Mononuclear cell (primary cell): ENCODE results near the gene AMPD1. TPM values are rescaled to one million over a fixed set of nuclear protein-coding genes. Genes with fewer than 3 reads are reported as not detected.

Experiments
- H3K27me3 ChIP-seq: 2 replicates; pipeline ENCODE4 v1.6.0; 2011; ENCODE audit warnings: low read length, control low read depth; ENCODE audit not compliant: insufficient read depth
- H3K4me1 ChIP-seq: 2 replicates; pipeline ENCODE4 v1.5.1; 2011; ENCODE audit warnings: mild to moderate bottlenecking, low read length, control low read depth; ENCODE audit not compliant: insufficient read depth
- H3K4me3 ChIP-seq: 2 replicates; pipeline ENCODE4 v1.5.1; 2011; ENCODE audit warnings: mild to moderate bottlenecking, low read length, moderate library complexity
- H3K9me3 ChIP-seq: 2 replicates; pipeline ENCODE4 v1.5.1; 2011; ENCODE audit warnings: low read depth, mild to moderate bottlenecking, control low read depth, low read length
- total RNA-seq: library from RNA; depleted of rRNA; stranded (reverse); fragments of >200 nt; gene quantifications from one replicate; pipeline ENCODE4 v1.2.3, GENCODE V29; 2012

AMPD1 gene
- total RNA-seq, 1 donor: not detected

DNA sequence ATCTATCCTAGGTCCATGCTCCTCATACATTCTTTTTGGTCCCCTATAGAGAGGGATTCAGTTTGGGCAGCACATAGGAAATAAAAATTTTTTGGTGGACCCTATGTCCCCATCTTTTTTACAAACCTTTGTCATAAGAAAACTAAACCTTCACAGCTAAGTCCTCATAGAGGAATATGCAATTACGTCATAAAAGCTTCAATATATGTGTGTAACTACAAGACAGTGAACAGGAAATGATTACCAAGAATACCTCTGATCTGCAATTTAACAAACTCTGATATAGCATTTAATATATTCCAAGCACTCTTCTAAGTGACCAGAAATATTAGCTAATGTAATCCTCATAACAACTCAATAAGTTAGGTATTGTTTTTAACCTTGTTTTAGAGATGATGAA is 19.2 kb downstream of the AMPD1 start:
- Histone ChIP-seq H3K9me3 (no peaks in the 10 kb centered on the region), H3K4me1 (no peaks in the 10 kb centered on the region), H3K4me3 (no peak overlapping the region), H3K27me3 (peaks cover 10% of the 10 kb centered on the region)

DNA sequence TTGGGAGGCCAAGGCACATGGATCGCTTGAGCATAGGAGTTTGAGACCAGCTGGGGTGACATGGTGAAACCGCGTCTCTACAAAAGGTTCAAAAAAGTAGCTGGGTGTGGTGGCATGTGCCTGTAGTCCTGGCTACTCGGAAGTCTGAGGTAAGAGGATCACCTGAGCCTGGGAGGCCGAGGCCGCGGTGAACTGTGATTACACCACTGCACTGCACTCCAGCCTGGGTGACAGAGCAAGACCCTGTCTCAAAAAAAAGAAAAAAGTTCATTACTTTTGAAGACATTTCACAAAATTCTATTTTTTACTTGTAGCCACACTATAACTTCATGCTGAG is 23.4 kb downstream of the AMPD1 start:
- H3K27me3 ChIP-seq: peaks cover 16% of the 10 kb centered on the region
- H3K9me3 ChIP-seq: no peaks in the 10 kb centered on the region
- peaks cover 11% of the 10 kb centered on the region for H3K4me1 ChIP-seq
- H3K4me3 ChIP-seq: no peak overlapping the region

DNA sequence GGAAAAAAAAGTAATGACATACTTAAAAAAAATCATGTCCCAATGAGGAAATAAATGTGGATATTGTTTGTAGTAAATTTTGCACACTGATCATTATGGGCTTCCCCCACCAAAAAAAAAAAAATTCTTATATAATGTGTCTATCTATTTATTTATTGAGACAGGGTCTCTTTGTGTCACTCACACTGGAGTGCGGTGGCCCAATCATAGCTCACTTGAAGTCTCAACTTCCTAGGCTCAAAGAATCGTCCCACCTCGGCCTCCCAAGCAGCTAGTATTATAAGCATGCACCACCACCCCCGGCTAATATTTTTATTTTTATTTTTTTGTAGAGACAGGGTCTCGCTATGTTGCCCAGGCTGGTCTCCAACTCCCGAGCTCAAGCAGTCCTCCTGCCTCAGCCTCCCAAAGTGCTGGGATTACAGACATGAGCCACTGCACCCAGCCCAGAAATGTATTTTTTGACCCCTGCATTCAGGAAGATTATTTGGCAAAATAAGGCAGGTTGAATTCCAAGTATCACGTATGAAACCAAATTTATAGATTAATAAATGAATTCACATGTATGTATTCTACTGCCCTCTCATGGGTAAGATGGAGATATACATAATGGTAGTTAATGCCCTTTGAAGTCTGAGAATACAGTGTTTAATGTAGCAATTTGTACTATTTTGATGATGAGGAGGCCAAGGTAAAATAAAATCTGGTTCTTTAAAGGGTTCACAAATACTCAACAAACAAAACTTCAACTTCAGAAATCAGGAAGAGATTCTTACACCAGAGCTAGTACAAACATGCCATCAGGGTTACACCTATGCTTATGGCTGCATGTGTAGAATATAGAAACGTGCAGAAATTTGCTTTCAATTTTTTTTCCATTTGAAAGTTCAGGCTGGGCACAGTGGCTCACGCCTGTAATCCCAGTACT is 24.1 kb downstream of the AMPD1 start:
- Histone ChIP-seq H3K4me3 (no peak overlapping the region), H3K27me3 (peaks cover 16% of the 10 kb centered on the region), H3K9me3 (no peaks in the 10 kb centered on the region), H3K4me1 (peaks cover 11% of the 10 kb centered on the region)

DNA sequence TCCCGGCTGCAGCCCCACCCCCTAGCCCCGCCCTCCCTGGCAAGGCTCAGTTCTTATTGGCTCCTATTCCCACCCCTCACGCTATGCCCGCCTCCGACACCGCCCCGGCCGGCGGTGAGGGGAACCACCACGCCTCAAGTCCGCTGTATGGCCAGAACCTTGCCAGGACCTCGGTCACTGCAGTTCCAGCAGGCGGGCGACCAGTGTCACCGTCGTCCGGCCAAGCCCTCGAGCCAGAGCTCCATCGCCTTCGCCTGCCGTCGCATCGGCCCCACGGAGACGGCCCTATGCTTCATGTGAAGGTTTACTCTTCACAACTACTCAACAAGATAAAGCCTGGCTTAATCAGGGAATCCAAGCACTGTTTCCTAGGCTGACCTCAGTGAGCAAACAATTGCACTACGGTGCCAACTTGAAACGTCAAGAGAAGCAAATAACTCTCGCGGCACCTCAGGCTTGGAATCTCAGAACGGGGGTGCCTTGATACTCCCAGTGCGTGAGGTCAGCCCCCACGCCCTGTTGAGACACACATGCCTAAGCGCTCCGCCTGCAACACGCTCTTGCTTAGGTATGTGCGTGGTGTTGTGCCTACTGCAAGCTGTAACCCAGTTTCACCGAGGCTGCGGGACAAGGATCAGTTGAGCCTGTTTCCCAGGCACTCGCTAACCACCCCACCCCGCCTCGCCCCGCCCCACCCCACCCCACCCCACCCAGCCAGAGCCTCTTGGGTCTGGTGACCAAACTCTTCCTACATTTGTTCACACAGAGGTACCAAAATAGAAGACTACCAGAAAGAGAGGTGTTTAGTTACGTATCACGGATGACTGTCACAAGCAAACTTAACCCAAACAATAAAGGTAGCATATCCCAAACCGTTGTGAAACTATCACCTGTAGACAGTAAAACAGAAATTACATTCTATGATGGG is 25.0 kb downstream of the AMPD1 start:
- Histone ChIP-seq H3K27me3 (peaks cover 16% of the 10 kb centered on the region), H3K4me1 (peaks cover 11% of the 10 kb centered on the region), H3K9me3 (no peaks in the 10 kb centered on the region), H3K4me3 (peak overlapping the region; percentile 57)

DNA sequence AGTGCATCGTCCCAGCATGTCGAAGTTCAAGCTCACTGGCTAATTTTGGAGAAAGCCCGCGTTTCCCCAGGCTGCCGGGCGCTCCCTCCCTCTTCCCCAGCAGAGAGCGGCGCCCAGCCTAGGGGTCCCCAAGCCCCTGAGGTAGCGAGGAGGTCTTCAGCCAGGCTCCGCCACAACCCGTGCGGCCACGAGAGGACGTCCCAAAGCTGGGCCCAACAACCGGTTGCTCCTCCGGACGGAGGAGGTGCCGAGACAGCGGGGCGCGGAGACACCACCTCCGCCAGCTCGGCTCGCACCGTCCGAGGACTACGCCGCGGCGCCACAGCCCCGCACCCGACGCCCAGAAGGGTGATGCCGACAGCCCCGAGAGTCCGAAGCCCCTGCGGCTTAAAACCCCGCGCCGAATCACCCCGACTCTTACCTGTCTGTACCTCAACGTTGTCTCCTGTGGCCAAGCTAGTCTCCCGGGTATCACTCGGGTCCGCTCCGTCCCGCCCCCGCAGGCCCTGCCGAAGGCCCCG is 25.7 kb downstream of the AMPD1 start, which contains the start of gene DENND2C:
Gene DENND2C, minus strand, starts transcription at position 488 of the 521 bp plus-strand sequence. CDS start 44,065 bp downstream, outside the sequence.
- Histone ChIP-seq H3K9me3 (no peaks in the 10 kb centered on the region), H3K27me3 (peaks cover 16% of the 10 kb centered on the region), H3K4me1 (peaks cover 11% of the 10 kb centered on the region), H3K4me3 (peak within 1 kb of the TSS; percentile 57)

DNA sequence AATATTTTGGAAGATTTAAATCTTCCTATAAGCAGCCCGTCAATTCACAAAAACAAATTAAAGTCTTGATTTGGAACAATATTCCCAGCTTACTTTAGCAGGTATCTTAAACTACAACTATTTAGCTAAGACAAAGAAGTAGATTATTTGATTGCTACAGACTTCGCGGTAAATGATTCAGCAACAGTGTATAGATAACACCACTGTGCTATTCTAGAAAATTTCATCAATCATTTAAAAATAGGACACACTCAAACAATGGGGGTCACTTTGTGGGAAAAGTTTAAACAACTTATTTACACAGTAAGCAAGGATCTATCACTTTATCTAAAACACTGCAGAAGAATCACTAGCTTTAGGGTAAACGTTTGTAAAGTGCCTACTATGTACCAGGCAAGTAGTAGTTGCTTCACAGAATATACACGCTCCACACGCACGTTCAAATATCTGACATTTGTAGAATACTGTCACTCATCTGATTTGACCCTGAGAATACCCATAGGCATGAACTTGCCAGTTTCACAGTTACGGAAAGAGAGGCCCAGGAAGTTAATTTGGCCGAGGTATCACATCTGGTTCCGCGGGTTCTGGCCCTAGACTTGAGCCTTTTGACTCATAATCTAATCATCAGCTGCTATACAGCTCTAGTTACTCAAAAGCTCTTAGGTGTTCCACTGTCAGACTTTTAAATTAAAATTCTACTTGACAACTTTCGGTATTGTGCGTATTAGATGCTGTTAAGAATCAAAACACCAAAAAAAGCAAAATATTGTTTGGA is 26.4 kb downstream of the AMPD1 start:
- Histone ChIP-seq H3K9me3 (no peaks in the 10 kb centered on the region), H3K4me1 (peaks cover 11% of the 10 kb centered on the region), H3K4me3 (peak overlapping the region; percentile 57), H3K27me3 (peaks cover 16% of the 10 kb centered on the region)

DNA sequence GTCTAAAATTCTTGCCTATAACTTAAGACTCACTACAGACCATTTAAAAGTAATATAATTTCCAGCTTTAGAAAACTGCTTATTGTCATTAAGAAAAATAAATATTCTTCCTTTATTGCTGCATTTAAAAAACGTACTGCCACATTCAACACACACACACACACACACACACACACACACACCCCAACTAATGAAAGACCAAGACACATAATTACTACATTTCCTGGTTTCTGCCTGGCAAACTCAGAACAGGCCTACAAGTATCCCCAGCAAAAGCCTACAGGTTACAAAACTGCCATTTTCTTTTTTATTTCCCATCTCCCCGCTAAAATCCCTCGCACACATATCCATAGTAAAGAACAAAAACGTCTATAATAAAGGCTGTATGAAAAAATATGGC is 27.0 kb downstream of the AMPD1 start:
- no peaks in the 10 kb centered on the region for H3K9me3 ChIP-seq
- H3K4me3 ChIP-seq: no peak overlapping the region
- peaks cover 16% of the 10 kb centered on the region for H3K27me3 ChIP-seq
- peaks cover 11% of the 10 kb centered on the region for H3K4me1 ChIP-seq

DNA sequence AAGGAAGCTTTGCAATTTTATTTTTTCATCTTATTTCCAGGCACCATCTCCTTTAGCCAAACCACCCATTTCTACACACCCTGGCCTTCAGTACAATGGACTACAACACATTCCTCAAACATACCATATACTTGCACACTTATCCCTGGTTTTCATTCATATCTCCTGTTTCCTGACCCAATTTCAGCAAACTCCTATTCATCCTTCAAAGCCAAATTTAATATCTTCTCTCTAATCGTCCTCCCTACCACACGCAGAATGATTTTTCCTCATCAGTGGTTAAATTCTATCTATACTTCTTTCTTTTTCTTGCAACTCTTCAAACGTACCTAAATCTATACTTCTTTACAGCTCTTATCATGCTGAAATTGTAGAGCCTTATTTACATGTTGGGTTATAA is 28.4 kb downstream of the AMPD1 start:
- peaks cover 14% of the 10 kb centered on the region for H3K27me3 ChIP-seq
- H3K4me1 ChIP-seq: peaks cover 11% of the 10 kb centered on the region

DNA sequence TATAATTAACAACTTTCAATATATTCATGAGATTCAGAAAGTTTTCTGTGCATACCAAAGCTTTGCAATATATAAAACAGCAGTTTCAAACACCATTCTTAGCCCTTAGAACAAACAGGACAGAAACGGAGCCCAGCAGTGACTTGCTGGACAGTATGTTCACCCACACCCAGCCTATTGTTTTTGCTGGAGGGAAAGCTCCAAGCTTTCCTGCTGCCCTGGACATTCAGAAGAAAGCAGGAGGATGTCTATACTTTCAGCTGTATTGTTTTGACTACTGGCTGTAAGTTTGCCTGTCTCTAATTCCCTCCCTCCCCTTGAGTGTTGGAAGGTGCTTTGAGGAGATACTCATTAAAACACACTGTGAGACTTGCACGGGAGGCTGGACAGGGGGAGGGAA is 35.1 kb downstream of the AMPD1 start:
- Histone ChIP-seq H3K4me3 (no peak overlapping the region), H3K27me3 (peaks cover 6% of the 10 kb centered on the region), H3K9me3 (no peaks in the 10 kb centered on the region), H3K4me1 (no peaks in the 10 kb centered on the region)

More for the DNA sequence above, 28.4 kb downstream of the AMPD1 start:
- no peaks in the 10 kb centered on the region for H3K9me3 ChIP-seq
- no peak overlapping the region for H3K4me3 ChIP-seq

DNA sequence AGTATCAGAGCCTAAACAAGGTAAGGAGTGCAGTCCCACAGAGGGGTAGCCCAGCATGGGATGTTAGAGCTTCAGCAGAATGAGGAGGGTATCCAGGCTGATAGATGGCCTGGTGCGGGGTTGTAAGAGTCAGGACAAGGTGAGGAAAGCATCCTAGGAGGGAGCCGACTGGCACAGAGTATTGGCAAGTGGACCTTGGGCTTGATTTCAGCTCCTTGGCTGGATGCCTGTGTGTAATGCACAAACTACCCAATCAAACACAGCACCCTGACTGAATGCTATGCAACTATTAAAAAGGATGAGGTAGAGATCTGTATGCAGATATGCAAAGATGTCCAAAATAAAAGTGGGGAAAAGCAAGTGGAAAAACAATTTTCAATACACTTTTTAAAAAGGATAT is 43.5 kb downstream of the AMPD1 start:
- H3K4me1 ChIP-seq: no peaks in the 10 kb centered on the region
- peaks cover 2% of the 10 kb centered on the region for H3K27me3 ChIP-seq
- H3K9me3 ChIP-seq: no peaks in the 10 kb centered on the region
- H3K4me3 ChIP-seq: no peak overlapping the region

DNA sequence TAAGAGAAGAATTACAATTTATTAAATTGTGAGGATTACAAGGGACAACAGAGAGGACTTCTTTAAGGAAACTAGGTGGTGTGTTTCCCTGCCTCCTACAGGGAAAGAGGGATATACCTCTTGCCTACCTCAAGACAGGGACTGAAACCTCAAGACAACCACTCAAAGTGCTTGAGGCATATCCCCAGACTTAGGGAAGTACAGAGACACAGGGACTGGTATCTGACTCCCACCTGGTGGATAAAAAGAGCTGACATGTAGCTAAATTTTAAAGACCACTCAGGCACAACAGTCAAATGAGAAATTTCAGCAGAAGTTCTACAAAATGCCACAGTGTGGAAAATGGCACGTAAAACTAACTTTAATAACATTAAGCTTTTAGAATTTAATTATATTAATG is 46.8 kb downstream of the AMPD1 start:
- Histone ChIP-seq H3K4me1 (no peaks in the 10 kb centered on the region), H3K27me3 (no peaks in the 10 kb centered on the region), H3K9me3 (no peaks in the 10 kb centered on the region), H3K4me3 (no peak overlapping the region)

DNA sequence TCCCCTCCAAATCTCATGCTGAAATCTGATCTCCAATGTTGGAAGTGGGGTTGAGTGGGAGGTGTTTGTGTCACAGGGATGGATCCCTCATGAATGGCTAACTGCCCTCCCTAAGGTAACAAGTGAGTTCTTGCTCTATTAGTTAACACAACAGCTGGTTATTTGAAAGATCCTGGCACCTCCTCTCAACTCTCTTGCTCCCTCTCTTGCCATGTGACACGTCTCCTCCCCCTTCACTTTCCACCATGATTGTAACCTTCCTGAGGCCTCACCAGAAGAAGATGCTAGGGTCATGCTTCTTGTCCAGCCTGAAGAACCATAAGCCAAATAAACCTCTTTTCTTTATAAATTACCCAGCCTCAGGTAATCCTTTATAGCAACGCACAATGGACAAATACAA is 54.0 kb downstream of the AMPD1 start:
- Histone ChIP-seq H3K9me3 (no peaks in the 10 kb centered on the region), H3K27me3 (peaks cover 4% of the 10 kb centered on the region), H3K4me3 (no peak overlapping the region), H3K4me1 (no peaks in the 10 kb centered on the region)

DNA sequence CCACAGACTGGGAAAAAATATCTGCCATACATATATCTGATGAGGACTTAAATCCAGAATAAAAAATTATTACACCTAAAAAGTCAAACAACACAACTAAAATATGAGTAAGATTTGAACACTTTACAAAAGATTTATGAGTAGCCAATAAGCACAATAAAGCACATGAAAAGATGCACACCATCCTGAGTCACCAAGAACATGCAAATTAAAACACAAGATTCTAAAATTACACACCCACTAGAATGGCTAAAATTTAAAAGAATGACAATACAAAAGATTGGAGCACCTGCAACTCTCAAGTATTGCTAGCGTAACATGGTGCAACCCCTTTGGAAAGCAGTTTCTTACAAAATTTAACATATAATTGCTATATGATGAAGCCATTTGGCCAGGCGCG is 56.4 kb downstream of the AMPD1 start:
- Histone ChIP-seq H3K4me1 (no peaks in the 10 kb centered on the region), H3K27me3 (peaks cover 7% of the 10 kb centered on the region), H3K4me3 (no peak overlapping the region), H3K9me3 (no peaks in the 10 kb centered on the region)

DNA sequence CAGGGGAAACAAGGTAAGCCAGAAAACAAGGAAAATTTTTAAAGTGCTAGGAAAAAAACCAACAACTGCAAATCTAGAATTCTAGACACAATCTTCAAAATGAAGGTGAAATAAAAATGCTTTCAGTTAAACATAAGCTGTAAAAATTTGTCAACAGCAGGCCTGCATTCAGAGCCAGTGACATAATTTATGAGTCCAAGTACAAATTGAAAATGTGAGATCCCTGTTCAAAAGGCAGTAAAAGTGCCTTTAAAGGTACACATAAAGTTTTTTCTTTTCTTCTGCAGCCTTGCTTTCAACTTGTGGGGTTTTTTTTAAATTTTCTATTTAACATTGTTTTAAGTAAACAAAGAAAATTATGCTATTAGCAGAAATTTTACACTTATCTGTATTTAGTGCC is 62.9 kb downstream of the AMPD1 start:
- Histone ChIP-seq H3K4me1 (no peaks in the 10 kb centered on the region), H3K4me3 (no peak overlapping the region), H3K27me3 (peaks cover 21% of the 10 kb centered on the region), H3K9me3 (no peaks in the 10 kb centered on the region)
